ENCODE measurements around the gene RPIA. TPM values are rescaled to one million over a fixed set of nuclear protein-coding genes. Genes with fewer than 3 reads are reported as not detected.
"Not testable (repeated sequence)": the region's sequence is repeated elsewhere in the genome, so short reads cannot be mapped to it uniquely, and the experiment has no call there.

RPIA gene
- total RNA-seq, 1 donor from 2014 or later: 67.1 TPM

DNA sequence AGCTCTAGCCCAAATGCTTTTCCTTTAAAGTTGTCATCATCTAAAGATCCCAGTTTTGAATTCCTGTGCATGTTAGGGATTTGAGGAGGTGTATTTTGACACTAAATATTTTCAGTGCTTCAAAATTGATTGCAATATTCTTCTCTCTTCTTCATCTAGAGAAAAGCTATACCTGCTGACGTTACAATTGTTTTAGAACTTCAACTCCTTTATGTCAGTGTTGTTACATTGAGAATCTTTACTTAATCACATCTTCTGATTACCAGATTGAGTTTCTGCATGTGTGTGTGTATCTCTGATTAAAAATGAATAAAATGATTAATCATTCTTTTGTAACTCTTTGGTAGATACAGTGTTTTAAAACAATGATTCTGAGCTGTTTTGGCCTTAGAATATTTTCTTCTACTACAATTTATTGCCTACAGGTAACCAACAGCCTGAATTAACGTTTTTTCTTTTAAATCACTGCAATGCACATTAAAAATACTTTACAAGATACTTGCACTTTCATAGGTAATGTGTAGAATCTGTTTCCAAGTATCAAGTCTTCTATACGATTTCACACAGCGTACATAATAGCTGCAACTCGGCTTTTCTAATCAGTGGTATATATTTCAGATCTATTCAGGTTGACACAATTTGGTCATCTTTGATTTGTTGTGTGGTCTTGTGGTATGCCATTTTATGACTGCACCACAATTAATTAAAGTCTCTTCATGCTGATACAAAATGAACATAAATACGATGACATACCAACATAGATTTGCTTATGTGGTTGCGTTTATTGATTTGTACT lies 82.0 kb downstream of the RPIA start:
- DNase-seq (ENCODE audit: low spot score); intact Hi-C loops (cut with micrococcal nuclease); H3K27ac Mint-ChIP-seq; H3K4me3 Mint-ChIP-seq (ENCODE audit: low read depth); H3K4me1 Mint-ChIP-seq (ENCODE audit: low read depth); H3K36me3 Mint-ChIP-seq (ENCODE audit: low read depth): not testable (repeated sequence)
- peaks cover 20% of the 10 kb centered on the region for H3K9me3 Mint-ChIP-seq
- H3K27me3 Mint-ChIP-seq (ENCODE audit: low read depth): peaks cover 11% of the 10 kb centered on the region

DNA sequence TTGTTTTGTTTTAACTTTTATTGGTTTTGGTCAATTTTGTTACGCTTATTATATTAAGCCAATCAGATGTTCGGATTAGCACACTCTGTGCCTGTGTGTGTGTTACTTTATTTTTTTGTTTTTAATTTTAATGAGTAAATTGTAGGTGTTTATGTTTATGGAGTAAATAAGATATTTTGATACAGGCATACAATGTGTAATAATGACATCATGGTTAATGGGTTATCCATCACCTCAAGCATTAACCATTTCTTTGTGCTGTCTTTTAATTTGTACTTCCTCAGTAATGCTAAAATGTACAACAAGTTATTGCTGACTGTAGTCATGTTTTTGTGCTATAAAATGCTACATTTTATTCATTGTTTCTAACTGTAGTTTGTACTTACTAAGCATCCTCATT lies 97.7 kb downstream of the RPIA start:
- H3K9me3 Mint-ChIP-seq; DNase-seq (ENCODE audit: low spot score); H3K27me3 Mint-ChIP-seq (ENCODE audit: low read depth); H3K27ac Mint-ChIP-seq; H3K4me1 Mint-ChIP-seq (ENCODE audit: low read depth); H3K4me3 Mint-ChIP-seq (ENCODE audit: low read depth); H3K36me3 Mint-ChIP-seq (ENCODE audit: low read depth); intact Hi-C loops (cut with micrococcal nuclease): not testable (repeated sequence)

DNA sequence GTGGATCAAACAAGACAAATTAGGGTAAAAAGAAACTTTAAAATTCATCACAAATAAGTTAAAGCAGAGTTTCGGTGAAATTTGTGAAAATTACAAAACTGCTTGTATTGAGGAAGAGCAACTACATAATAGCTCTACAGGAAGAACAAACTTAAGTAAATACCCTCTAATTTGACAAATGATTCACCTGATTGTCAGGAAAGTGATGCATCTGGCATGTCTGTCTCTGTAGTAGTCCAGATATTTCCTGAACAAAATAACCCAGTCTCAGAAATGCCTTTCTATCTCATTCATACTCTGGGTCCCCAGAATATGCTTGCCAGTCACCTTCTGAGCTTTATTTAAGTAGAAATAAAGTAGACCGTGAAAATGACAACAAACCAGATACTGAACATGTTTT lies 104.5 kb downstream of the RPIA start:
- H3K27ac Mint-ChIP-seq; DNase-seq (ENCODE audit: low spot score); H3K4me3 Mint-ChIP-seq (ENCODE audit: low read depth); H3K27me3 Mint-ChIP-seq (ENCODE audit: low read depth); H3K9me3 Mint-ChIP-seq; intact Hi-C loops (cut with micrococcal nuclease); H3K36me3 Mint-ChIP-seq (ENCODE audit: low read depth); H3K4me1 Mint-ChIP-seq (ENCODE audit: low read depth): not testable (repeated sequence)

DNA sequence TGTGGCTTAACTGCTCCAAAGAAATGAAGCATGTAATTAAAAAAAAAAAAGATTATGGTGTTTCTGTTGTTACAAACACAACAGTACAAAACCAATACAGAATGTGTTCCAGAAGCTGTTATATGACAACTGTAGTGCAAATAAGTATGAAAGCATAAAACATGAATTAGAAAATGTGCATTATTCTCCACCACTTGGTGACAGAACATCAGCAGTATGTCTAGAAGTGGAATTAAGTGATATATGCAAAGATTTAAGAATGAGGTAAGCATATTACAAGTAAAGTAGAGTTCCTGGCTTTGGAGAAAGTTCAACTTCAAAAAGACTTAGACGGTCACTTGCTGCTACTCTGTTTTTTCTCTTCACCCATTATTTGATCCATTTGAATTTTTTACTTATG lies 105.0 kb downstream of the RPIA start:
- H3K4me1 Mint-ChIP-seq (ENCODE audit: low read depth); H3K9me3 Mint-ChIP-seq; H3K27ac Mint-ChIP-seq; H3K36me3 Mint-ChIP-seq (ENCODE audit: low read depth); DNase-seq (ENCODE audit: low spot score); intact Hi-C loops (cut with micrococcal nuclease); H3K4me3 Mint-ChIP-seq (ENCODE audit: low read depth); H3K27me3 Mint-ChIP-seq (ENCODE audit: low read depth): not testable (repeated sequence)

DNA sequence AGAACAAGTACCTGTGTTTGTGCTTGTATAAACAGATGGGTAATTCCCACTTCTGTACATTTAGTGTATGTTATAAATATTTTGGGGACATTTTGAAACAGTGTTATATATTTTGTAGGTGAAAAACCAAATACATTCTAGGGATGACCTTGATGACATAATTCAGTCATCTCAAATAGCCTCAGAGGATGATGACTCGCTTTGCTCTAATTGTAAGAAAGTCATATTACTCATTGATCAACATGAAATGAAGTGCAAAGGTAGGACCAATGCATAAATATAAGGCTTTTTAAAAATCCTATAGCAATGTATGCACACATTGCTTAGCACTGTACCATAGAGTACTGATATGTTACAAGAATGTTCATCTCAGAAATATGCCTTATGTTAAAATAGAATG lies 105.7 kb downstream of the RPIA start:
- H3K27me3 Mint-ChIP-seq (ENCODE audit: low read depth); DNase-seq (ENCODE audit: low spot score); H3K4me1 Mint-ChIP-seq (ENCODE audit: low read depth); H3K27ac Mint-ChIP-seq; H3K36me3 Mint-ChIP-seq (ENCODE audit: low read depth); H3K9me3 Mint-ChIP-seq; intact Hi-C loops (cut with micrococcal nuclease); H3K4me3 Mint-ChIP-seq (ENCODE audit: low read depth): not testable (repeated sequence)

Other genes starting within 250 kb of the RPIA start
- not detected in 2 replicates for gene FOXI3, start 239.0 kb upstream of the RPIA start, total RNA-seq
- 20.0 and 22.5 TPM in 2 replicates for gene EIF2AK3, start 64.2 kb upstream of the RPIA start, total RNA-seq

All from activated T-helper 2 cell treated with anti-CD3 and anti-CD28 coated beads, Interferon-gamma antibody, Interleukin-2, Interleukin-4, amounts not matched to agents 10 μg/mL and 5 μg/mL and 100 μg/mL, durations not matched to agents 14 hours and 24 hours and 36 hours (primary cell).